Activated gamma-delta T cell treated with anti-CD3 and anti-CD28 coated beads, Interleukin-2, amount 50 U/mL, for 16 hours (primary cell): ENCODE measurements around the gene SLC2A9.

Experiments
- DNase-seq: peaks from one replicate; pipeline ENCODE4 v3.0.0-alpha.2; 2020; ENCODE audit warnings: low read depth

SLC2A9 gene

GRCh38 chr4:9962611-9963314 is 58.5 kb downstream of the SLC2A9 start:
- no peak for DNase-seq

GRCh38 chr4:9954468-9954867 is 66.8 kb downstream of the SLC2A9 start:
- no peak for DNase-seq

- no peak for DNase-seq
These were observed 68.2 kb downstream of the SLC2A9 start for GRCh38 chr4:9953089-9953488.

GRCh38 chr4:9952415-9952950 is 68.8 kb downstream of the SLC2A9 start:
- no peak for DNase-seq

GRCh38 chr4:9949573-9949972 is 71.7 kb downstream of the SLC2A9 start:
- no peak for DNase-seq

- DNase-seq: no peak
These were observed 73.9 kb downstream of the SLC2A9 start for GRCh38 chr4:9947168-9948062.

GRCh38 chr4:9946170-9946569 is 75.1 kb downstream of the SLC2A9 start:
- no peak for DNase-seq

- no peak for DNase-seq
These were observed 76.6 kb downstream of the SLC2A9 start for GRCh38 chr4:9944431-9945425.

- DNase-seq: no peak
These were observed 77.5 kb downstream of the SLC2A9 start for GRCh38 chr4:9943761-9944160.

- no peak for DNase-seq
These were observed 78.2 kb downstream of the SLC2A9 start for GRCh38 chr4:9942921-9943600.

GRCh38 chr4:9942139-9942538 is 79.2 kb downstream of the SLC2A9 start:
- no peak for DNase-seq

GRCh38 chr4:9940041-9940440 is 81.3 kb downstream of the SLC2A9 start:
- no peak for DNase-seq

- DNase-seq: no peak
These were observed 82.4 kb downstream of the SLC2A9 start for GRCh38 chr4:9938933-9939332.

GRCh38 chr4:9937078-9937477 is 84.2 kb downstream of the SLC2A9 start:
- DNase-seq: no peak

- DNase-seq: no peak
These were observed 85.1 kb downstream of the SLC2A9 start for GRCh38 chr4:9936129-9936644.

- DNase-seq: no peak
These were observed 87.3 kb downstream of the SLC2A9 start for GRCh38 chr4:9933956-9934355.

- DNase-seq: no peak
These were observed 88.1 kb downstream of the SLC2A9 start for GRCh38 chr4:9933184-9933583.

GRCh38 chr4:9932771-9933170 is 88.5 kb downstream of the SLC2A9 start:
- DNase-seq: no peak

GRCh38 chr4:9931146-9931545 is 90.2 kb downstream of the SLC2A9 start:
- DNase-seq: no peak

GRCh38 chr4:9929111-9929510 is 92.2 kb downstream of the SLC2A9 start:
- no peak for DNase-seq
